ENCODE results near the gene NPEPL1.

Gene NPEPL1

DNA sequence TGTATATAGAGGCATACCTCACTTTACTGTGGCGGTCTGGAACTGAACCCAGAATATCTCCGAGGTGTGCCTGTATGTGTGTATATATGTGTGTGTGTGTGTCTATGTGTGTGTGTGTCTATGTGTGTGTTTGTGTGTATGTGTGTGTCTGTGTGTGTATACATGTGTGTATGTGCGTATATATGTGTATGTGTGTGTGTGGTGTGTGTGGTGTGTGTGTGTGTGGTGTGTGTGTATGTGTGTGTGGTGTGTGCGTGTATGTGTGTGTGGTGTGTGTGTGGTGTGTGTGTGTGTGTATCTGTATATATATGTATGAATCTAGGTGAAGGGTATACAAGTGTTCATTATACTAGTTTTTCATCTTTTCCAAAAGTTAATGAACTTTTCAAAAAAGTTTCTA, 4.2 kb upstream of the NPEPL1 start:
- TF ChIP-seq ZNF274 (IDR thresholded peaks at IDR 0.05; ENCODE audit: low read depth, low read length): no peak
- TF ChIP-seq YY1 (IDR thresholded peaks at IDR 0.05; ENCODE audit: insufficient read depth, insufficient read length): no peak
- no peak for TF ChIP-seq SUZ12 (IDR thresholded peaks at IDR 0.05; ENCODE audit: extremely low read depth, insufficient read depth, insufficient read length)
- H3K4me3 ChIP-seq (ENCODE audit: insufficient read length, low read depth): no peak overlapping the region
- peaks cover 5% of the 10 kb centered on the region; the same call in 1 of the 2 replicates for H3K9me3 ChIP-seq (ENCODE audit: insufficient read depth, low read length)
- peaks cover 4% of the 10 kb centered on the region for H3K36me3 ChIP-seq (ENCODE audit: insufficient read depth, insufficient read length, low read length)
- DNase-seq (ENCODE audit: low read depth, low spot score): no peak
- no peak overlapping the region for H3K9ac ChIP-seq (ENCODE audit: insufficient read length, low read depth)
- H3K27me3 ChIP-seq (ENCODE audit: insufficient read depth, insufficient read length): no peaks in the 10 kb centered on the region
- peaks cover 11% of the 10 kb centered on the region for H3K4me1 ChIP-seq (ENCODE audit: insufficient read depth, insufficient read length)

DNA sequence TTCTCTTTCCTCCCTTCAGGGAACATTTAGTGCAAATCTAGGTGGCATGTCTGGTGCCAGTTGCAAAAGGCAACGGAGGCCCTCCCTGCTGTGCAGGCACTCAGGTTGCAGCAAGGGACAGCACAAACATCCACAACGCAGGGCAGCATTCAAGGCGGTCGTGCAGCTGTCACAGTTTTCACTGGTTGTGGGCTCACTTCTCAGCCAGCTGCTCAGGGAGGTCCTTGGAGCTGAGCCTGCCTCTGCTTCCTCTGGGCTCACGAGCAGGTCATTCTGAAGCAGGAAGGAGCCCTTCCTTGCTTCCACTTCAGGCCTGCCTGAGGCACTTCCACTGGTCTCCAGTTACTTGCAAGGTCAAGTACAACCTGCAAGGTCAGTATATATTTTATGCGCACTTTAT, 3.8 kb upstream of the NPEPL1 start:
- TF ChIP-seq YY1 (IDR thresholded peaks at IDR 0.05; ENCODE audit: insufficient read depth, insufficient read length) (no peak), ZNF274 (IDR thresholded peaks at IDR 0.05; ENCODE audit: low read depth, low read length) (no peak), SUZ12 (IDR thresholded peaks at IDR 0.05; ENCODE audit: extremely low read depth, insufficient read depth, insufficient read length) (no peak)
- Histone ChIP-seq H3K9ac (ENCODE audit: insufficient read length, low read depth) (no peak overlapping the region), H3K4me3 (ENCODE audit: insufficient read length, low read depth) (no peak overlapping the region), H3K36me3 (ENCODE audit: insufficient read depth, insufficient read length, low read length) (peaks cover 7% of the 10 kb centered on the region), H3K4me1 (ENCODE audit: insufficient read depth, insufficient read length) (peaks cover 15% of the 10 kb centered on the region), H3K9me3 (ENCODE audit: insufficient read depth, low read length) (peaks cover 5% of the 10 kb centered on the region; the same call in 1 of the 2 replicates), H3K27me3 (ENCODE audit: insufficient read depth, insufficient read length) (no peaks in the 10 kb centered on the region)
- no peak for DNase-seq (ENCODE audit: low read depth, low spot score)

DNA sequence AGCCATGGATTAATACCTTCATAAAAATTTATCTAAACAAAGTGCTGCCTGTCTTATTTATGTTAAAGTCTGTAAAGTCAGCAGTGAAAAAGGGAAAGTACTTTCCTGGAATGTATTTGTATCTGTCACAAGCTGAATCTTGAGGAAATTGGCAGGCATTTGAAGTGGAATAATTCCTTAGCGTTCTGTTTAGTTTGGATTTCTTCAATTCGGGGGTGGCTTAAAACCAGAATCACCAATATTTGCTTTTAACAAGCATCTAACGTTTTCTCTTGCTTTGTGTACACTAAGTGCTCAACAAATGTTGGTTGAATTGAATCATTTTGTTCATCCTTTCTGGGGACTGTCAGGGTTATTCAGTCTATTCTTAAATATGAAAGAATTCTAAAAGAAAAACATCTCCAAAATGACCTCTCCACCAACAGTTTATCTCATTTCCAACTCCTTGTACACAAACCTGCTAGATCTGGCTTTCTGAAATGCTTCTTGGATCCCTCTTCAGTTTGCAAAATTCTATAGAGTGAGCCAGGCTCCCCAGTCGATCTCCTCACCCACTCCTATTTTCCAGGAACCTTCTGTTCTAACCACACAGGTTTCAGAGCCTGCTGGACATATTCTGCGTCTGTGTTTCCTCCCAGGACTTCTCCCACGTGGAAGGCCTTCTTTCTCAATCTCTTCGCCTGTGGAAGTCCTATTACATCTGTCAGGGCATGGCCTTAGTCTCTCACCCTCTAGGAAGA, 2.0 kb upstream of the NPEPL1 start:
- Histone ChIP-seq H3K9me3 (ENCODE audit: insufficient read depth, low read length) (peaks cover 5% of the 10 kb centered on the region; the same call in 1 of the 2 replicates), H3K27me3 (ENCODE audit: insufficient read depth, insufficient read length) (no peaks in the 10 kb centered on the region), H3K9ac (ENCODE audit: insufficient read length, low read depth) (no peak overlapping the region), H3K4me3 (ENCODE audit: insufficient read length, low read depth) (no peak overlapping the region), H3K36me3 (ENCODE audit: insufficient read depth, insufficient read length, low read length) (peaks cover 22% of the 10 kb centered on the region), H3K4me1 (ENCODE audit: insufficient read depth, insufficient read length) (peaks cover 30% of the 10 kb centered on the region)
- TF ChIP-seq YY1 (IDR thresholded peaks at IDR 0.05; ENCODE audit: insufficient read depth, insufficient read length) (no peak), ZNF274 (IDR thresholded peaks at IDR 0.05; ENCODE audit: low read depth, low read length) (no peak)
- no peak for DNase-seq (ENCODE audit: low read depth, low spot score)

DNA sequence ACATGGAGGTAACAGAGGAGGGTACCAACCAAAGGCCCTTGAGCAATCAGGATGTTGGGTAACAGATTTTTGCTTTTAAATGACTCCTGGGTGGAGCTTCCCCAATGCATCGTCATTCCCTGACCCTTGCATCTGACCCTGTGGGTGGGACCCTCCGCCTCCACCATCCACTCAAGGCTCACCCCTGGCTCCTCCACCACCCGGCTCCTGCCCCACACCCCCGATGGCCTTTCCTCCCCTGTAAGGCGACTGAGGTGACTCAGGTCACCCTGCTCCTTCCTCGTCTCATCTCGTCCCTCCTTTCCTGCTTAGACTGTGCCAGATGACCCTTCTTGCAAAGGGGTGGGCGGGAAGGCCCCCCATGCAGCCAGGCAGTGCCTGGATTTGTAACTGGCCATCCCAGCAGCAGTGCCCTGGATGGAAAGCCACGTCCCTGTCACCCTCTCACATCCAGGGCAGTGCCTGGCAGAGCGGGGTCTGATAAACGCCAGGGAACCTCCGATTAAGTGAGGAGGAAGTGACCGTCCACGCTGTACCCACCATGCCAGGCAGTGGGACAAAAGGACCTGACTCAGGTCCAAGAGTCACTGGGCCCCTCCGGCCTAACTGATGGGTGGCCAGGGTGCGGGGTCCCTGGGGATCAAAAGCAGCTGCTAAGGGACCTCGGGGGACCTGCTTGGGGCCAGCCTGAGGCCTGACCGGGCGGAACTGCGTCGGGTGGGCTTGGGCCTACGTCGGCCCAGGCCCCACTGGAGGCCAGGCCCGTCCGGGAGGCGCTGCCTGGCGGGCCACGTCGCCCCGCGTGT, 624 bp upstream of the NPEPL1 start:
- TF ChIP-seq SUZ12 (IDR thresholded peaks at IDR 0.05; ENCODE audit: extremely low read depth, insufficient read depth, insufficient read length): no peak
- no peak for TF ChIP-seq YY1 (IDR thresholded peaks at IDR 0.05; ENCODE audit: insufficient read depth, insufficient read length)
- no peak for TF ChIP-seq ZNF274 (IDR thresholded peaks at IDR 0.05; ENCODE audit: low read depth, low read length)
- no peaks in the 10 kb centered on the region for H3K27me3 ChIP-seq (ENCODE audit: insufficient read depth, insufficient read length)
- H3K9me3 ChIP-seq (ENCODE audit: insufficient read depth, low read length): peaks cover 5% of the 10 kb centered on the region; the same call in 1 of the 2 replicates
- H3K4me1 ChIP-seq (ENCODE audit: insufficient read depth, insufficient read length): peaks cover 43% of the 10 kb centered on the region
- no peak overlapping the region for H3K4me3 ChIP-seq (ENCODE audit: insufficient read length, low read depth)
- H3K36me3 ChIP-seq (ENCODE audit: insufficient read depth, insufficient read length, low read length): peaks cover 36% of the 10 kb centered on the region
- no peak for DNase-seq (ENCODE audit: low read depth, low spot score)
- H3K9ac ChIP-seq (ENCODE audit: insufficient read length, low read depth): peak overlapping the region; percentile 75

DNA sequence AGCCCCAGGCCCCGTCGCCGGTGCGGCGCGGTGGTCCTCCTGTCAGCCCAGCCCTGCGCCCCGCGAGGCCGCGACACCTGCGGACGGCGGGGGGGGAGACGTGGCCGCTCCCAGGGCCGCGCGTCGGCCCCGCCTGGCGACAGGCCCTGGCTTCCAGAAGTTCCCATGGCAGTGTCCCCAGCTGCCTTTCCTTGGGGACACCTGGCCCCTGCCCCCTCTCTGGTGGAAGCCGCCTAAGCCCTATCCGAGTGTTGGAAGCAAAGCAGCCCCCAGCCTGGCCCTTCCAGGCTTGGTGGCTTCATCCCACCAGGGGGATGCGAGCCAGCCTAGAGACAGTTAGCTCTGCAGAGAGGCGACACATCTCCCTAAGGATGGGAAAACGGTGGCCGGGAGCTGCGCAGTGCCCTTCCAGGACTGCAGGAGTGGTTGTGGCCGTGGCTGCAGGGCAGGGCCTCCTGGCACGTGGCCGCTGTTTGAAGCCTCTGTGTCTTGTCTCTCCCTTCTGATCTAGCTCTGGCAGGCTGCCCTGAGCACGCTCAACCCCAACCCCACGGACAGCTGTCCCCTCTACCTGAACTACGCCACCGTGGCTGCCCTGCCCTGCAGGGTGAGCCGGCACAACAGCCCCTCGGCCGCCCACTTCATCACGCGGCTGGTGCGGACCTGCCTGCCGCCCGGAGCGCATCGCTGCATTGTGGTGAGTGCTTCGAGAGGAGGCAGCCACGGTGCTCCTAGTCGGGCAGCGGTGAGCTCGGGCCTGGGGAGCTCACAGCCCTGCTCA, 816 bp downstream of the NPEPL1 start:
- H3K36me3 ChIP-seq (ENCODE audit: insufficient read depth, insufficient read length, low read length): peaks cover 50% of the 10 kb centered on the region
- peaks cover 5% of the 10 kb centered on the region; the same call in 1 of the 2 replicates for H3K9me3 ChIP-seq (ENCODE audit: insufficient read depth, low read length)
- no peak for TF ChIP-seq YY1 (IDR thresholded peaks at IDR 0.05; ENCODE audit: insufficient read depth, insufficient read length)
- no peak for TF ChIP-seq ZNF274 (IDR thresholded peaks at IDR 0.05; ENCODE audit: low read depth, low read length)
- TF ChIP-seq SUZ12 (IDR thresholded peaks at IDR 0.05; ENCODE audit: extremely low read depth, insufficient read depth, insufficient read length): no peak
- peak overlapping the region; percentile 85 for H3K9ac ChIP-seq (ENCODE audit: insufficient read length, low read depth)
- no peaks in the 10 kb centered on the region for H3K27me3 ChIP-seq (ENCODE audit: insufficient read depth, insufficient read length)
- no peak for DNase-seq (ENCODE audit: low read depth, low spot score)
- peaks cover 45% of the 10 kb centered on the region for H3K4me1 ChIP-seq (ENCODE audit: insufficient read depth, insufficient read length)
- peak overlapping the region; percentile 40 for H3K4me3 ChIP-seq (ENCODE audit: insufficient read length, low read depth)

DNA sequence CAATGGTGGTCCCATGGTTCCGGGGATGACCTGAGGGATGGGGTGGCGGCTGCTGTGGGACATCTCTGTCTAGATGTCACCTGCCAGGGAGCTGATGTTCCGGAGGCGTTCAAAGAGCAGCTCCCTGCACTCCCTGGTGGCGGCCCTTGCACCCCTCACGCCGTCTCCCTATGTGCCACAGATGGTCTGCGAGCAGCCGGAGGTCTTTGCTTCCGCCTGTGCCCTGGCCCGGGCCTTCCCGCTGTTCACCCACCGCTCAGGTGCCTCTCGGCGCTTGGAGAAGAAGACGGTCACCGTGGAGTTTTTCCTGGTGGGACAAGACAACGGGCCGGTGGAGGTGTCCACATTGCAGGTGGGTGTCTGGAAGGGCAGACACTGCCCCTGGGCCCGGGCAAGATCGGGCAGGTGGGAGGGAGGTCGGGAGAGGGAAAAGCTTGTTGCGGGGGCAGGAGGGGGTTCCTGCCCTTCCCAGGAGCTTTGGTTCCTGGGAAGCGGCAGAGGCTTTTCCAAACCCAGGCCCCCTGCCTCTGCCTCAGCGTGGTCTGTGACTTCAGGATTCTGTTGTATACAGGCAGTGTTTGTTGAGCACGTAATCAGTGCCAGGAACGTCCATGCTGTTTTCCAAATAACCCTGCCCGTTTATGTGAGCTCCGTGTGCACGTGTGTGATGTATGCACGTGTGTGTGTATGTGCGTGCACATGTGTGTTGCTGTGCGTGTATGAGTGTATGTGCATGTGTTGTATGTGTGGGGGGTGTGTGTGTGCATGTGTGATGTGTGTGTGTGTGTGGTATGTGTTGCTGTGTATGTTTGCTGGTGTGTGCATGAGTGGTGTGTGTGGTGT, 1.9 kb downstream of the NPEPL1 start:
- DNase-seq (ENCODE audit: low read depth, low spot score): no peak
- TF ChIP-seq YY1 (IDR thresholded peaks at IDR 0.05; ENCODE audit: insufficient read depth, insufficient read length) (no peak), ZNF274 (IDR thresholded peaks at IDR 0.05; ENCODE audit: low read depth, low read length) (no peak), SUZ12 (IDR thresholded peaks at IDR 0.05; ENCODE audit: extremely low read depth, insufficient read depth, insufficient read length) (no peak)
- Histone ChIP-seq H3K9me3 (ENCODE audit: insufficient read depth, low read length) (peaks cover 5% of the 10 kb centered on the region; the same call in 1 of the 2 replicates), H3K9ac (ENCODE audit: insufficient read length, low read depth) (peak overlapping the region; percentile 85), H3K27me3 (ENCODE audit: insufficient read depth, insufficient read length) (no peaks in the 10 kb centered on the region), H3K4me3 (ENCODE audit: insufficient read length, low read depth) (no peak overlapping the region), H3K4me1 (ENCODE audit: insufficient read depth, insufficient read length) (peaks cover 42% of the 10 kb centered on the region), H3K36me3 (ENCODE audit: insufficient read depth, insufficient read length, low read length) (peaks cover 60% of the 10 kb centered on the region)
